ENCODE data around the gene GSS. TPM values are rescaled to one million over a fixed set of nuclear protein-coding genes. Genes with fewer than 3 reads are reported as not detected.

The GSS gene
- total RNA-seq, 2 experiments from 2014 or later: 58.7 to 59.5 TPM

DNA sequence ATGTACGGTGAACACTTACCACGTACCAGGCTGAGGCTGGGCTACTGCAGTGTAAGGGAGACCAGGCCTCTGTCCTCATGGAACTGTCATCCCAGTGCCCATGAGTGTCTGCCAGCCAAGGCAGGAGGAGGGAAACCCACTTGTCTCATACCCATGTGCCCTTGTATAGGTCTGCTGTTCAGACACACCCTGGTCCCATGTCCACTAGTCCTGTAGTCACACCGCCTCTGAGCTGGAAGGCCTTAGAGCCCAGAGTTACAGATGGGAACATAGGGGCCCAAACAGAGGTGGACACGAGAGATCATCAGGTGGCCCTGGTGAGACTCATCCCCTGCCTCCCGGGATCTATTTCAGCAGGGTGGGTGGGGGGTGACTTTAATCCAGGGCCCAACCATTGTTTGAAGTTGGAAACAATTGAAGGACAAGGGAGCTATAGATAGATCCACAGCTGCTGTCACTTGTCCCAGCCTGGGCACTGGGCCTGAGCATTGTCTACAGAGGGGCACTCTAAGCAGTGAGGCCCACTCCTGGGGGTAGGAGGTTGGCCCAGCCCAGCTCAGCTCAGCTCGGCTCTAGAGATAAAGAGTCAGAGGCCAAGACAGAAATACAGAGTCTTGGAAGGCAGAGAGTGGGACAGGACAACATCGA is 14.7 kb upstream of the GSS start:
- Mint-ChIP-seq H3K27ac (no peak overlapping the region), H3K27me3 (peaks cover 2% of the 10 kb centered on the region), H3K9me3 (ENCODE audit: low read depth) (no peaks in the 10 kb centered on the region), H3K4me1 (no peaks in the 10 kb centered on the region), H3K4me3 (no peak overlapping the region), H3K36me3 (ENCODE audit: low read depth) (no peaks in the 10 kb centered on the region)
- intact Hi-C loops (cut with DNase I, micrococcal nuclease): no loop called here
- POLR2A ChIA-PET: no interaction called here
- CTCF ChIA-PET: interaction anchor here (0.6 kb wide), 1 partner anchor 42 kb away, joined by 3 read pairs; no protein-coding TSS in a partner anchor
- no peak for DNase-seq
- no peak for ATAC-seq

DNA sequence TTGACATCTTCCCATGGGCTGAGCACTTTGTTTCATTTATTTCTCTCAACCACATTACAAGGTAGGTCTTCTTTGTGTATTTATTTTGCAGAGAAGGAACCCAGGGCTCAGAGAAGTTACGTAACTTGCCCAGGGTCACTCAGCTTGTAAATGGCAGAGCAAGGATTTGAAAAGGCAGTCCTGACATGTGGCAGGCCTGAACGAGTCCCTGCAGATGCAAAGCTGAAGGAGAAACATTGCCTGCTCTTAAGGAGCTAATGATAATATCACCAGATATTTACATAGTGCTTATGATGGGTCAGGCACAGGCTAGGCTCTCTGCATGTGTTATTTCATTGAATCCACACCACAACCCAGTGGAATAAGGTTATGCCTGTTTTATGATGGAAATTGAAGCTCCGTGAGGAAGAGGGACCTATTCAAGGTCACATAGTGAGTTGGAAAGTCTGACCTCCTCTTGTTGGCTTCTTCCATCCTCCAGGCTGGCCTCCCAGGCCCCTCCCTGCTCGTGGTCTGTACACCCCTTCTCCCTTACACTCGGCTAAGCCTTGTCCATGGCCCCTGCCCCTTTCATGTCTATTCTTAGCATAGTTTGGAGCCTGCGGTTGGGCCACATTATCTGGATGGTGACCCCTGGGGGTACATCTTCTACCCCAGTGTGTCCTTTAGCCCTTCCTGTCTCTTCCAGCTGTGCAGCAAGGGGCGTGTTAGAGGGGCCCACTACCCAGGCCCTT is 12.6 kb upstream of the GSS start:
- no peaks in the 10 kb centered on the region for H3K36me3 Mint-ChIP-seq (ENCODE audit: low read depth)
- no peak for ATAC-seq
- no peaks in the 10 kb centered on the region for H3K4me1 Mint-ChIP-seq
- intact Hi-C loops (cut with DNase I, micrococcal nuclease): no loop called here
- no peaks in the 10 kb centered on the region for H3K27me3 Mint-ChIP-seq
- H3K4me3 Mint-ChIP-seq: no peak overlapping the region
- no peak for DNase-seq
- no peaks in the 10 kb centered on the region for H3K9me3 Mint-ChIP-seq (ENCODE audit: low read depth)
- ChIA-PET POLR2A (no interaction called here), CTCF (interaction anchor here (1.2 kb wide), 1 partner anchor 93 kb away, joined by 5 read pairs; no protein-coding TSS in a partner anchor)
- H3K27ac Mint-ChIP-seq: no peak overlapping the region

DNA sequence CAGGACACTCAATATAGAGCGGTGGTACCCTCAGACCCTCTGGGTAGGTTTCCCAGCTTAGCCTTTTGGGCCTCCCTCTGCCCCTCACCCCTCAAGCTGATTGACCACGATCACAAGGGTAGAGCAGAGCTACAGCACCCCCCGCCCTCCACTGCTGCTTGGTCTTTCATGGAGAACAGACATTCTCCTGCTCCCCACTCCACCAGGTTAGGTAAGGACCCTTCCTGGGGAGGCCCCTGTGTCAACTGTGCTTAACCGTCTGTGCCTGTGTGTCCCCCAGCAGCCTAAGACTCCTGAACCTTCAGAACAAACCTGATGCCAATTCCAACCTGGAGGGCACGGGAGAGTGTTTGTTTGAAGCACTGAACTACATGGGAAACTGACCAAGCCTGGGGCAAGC is 11.8 kb upstream of the GSS start:
- Mint-ChIP-seq H3K9me3 (ENCODE audit: low read depth) (no peaks in the 10 kb centered on the region), H3K27ac (no peak overlapping the region), H3K4me3 (no peak overlapping the region), H3K4me1 (no peaks in the 10 kb centered on the region), H3K36me3 (ENCODE audit: low read depth) (no peaks in the 10 kb centered on the region), H3K27me3 (no peaks in the 10 kb centered on the region)
- DNase-seq (no peak), ATAC-seq (no peak)
- CTCF ChIA-PET: interaction anchor here (0.6 to 1.2 kb wide), 3 partner anchors 92 to 387 kb away, joined by 3 to 6 read pairs (median 5); partner anchors contain the start of gene GGT7
- intact Hi-C loops (cut with DNase I, micrococcal nuclease): no loop called here
- POLR2A ChIA-PET: no interaction called here

DNA sequence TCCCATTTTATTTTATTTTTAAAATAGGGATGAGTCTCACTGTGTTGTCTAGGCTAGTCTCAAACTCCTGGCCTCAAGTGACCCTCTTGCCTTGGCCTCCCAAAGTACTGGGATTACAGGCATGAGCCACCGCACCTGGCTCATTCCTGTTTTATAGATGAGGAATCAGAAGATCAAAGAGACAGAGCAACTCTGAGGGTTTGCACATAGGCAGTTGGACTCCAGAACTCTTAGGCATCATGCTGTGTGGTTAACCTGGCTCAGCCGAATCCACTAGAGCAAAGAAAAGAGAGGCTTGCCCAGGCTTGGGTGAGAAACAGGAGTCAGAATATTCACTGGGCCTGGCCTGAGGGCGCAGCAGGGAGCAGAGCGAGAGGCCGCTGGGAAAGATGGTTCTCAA is 9.4 kb upstream of the GSS start:
- no peaks in the 10 kb centered on the region for H3K27me3 Mint-ChIP-seq
- intact Hi-C loops (cut with DNase I, micrococcal nuclease): no loop called here
- H3K27ac Mint-ChIP-seq: no peak overlapping the region
- POLR2A ChIA-PET: no interaction called here
- H3K36me3 Mint-ChIP-seq (ENCODE audit: low read depth): no peaks in the 10 kb centered on the region
- ATAC-seq (no peak), DNase-seq (no peak)
- H3K4me1 Mint-ChIP-seq: peaks cover 4% of the 10 kb centered on the region
- no peak overlapping the region for H3K4me3 Mint-ChIP-seq
- no peaks in the 10 kb centered on the region for H3K9me3 Mint-ChIP-seq (ENCODE audit: low read depth)
- CTCF ChIA-PET: no interaction called here

DNA sequence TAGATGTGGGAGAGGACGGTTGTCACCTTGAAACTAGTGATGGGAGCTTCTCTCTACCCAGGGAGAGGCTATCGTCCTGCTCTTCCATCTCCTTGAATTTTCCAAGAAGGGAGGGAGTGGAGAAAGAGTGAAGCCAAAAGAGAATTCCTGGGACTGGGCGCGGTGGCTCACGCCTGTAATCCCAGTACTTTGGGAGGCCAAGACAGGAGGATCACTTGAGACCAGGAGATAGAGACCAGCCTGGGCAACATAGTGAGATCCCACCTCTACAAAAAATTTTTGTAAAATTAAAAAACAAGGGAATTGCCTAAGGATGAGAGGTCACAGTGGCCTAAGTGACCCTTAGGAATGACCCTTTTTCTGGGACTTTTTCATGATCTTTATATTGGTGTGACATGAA is 8.9 kb upstream of the GSS start:
- intact Hi-C loops (cut with DNase I, micrococcal nuclease): no loop called here
- no peak for DNase-seq
- H3K27me3 Mint-ChIP-seq: no peaks in the 10 kb centered on the region
- ATAC-seq: no peak
- H3K9me3 Mint-ChIP-seq (ENCODE audit: low read depth): no peaks in the 10 kb centered on the region
- no peak overlapping the region for H3K4me3 Mint-ChIP-seq
- no peaks in the 10 kb centered on the region for H3K36me3 Mint-ChIP-seq (ENCODE audit: low read depth)
- ChIA-PET POLR2A (no interaction called here), CTCF (interaction anchor here (1.1 kb wide), 1 partner anchor 91 kb away, joined by 3 read pairs; no protein-coding TSS in a partner anchor)
- no peak overlapping the region for H3K27ac Mint-ChIP-seq
- peaks cover 4% of the 10 kb centered on the region for H3K4me1 Mint-ChIP-seq

DNA sequence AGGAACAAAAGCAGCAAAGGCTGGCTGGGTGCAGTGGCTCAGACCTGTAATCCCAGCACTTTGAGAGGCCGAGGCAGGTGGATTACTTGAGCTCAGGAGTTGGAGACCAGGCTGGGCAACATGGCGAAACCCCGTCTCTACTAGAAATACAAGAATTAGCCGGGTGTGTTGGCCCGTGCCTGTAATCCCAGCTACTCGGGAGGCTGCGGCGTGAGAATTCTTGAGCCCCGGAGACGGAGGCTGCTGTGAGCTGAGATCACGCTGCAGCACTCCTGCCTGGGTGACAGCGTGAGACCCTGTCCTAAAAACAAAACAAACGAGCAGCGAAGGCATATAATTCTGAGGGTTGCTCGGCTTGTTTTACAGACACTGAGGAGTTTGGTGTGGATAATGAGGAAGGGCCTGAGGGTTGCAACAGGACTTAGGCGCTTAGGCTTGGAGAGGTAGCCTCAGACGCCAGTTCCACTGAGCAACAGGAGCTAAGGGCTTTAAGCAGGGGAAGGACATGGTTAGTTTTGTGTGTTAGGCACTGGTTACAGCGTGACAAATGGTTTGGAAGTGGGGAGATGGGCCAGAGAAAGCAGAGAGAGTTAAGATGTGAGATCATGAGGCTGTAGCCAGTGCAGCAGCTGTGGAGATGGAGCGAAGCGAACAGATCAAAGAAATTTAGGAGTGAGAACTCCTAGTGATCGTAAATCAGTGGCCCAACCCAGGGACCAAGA is 1.3 kb upstream of the GSS start:
- no peak for DNase-seq
- CTCF ChIA-PET: interaction anchor here (0.6 to 5.8 kb wide), 3 partner anchors 82 to 155 kb away, joined by 3 to 78 read pairs (median 4); partner anchors contain the start of genes ACSS2 and GGT7
- Mint-ChIP-seq H3K36me3 (ENCODE audit: low read depth) (peaks cover 10% of the 10 kb centered on the region), H3K27ac (peak overlapping the region; percentile 94), H3K4me3 (no peak overlapping the region), H3K9me3 (ENCODE audit: low read depth) (no peaks in the 10 kb centered on the region), H3K4me1 (peaks cover 20% of the 10 kb centered on the region), H3K27me3 (no peaks in the 10 kb centered on the region)
- POLR2A ChIA-PET: no interaction called here
- intact Hi-C loops (cut with DNase I, micrococcal nuclease): loop anchor here (2.0 to 5.0 kb wide), 3 partner anchors 136 to 965 kb away; partner anchors contain the start of genes RALY (in 1 of the 2) and TRPC4AP (in 1 of the 2)
- ATAC-seq: no peak

DNA sequence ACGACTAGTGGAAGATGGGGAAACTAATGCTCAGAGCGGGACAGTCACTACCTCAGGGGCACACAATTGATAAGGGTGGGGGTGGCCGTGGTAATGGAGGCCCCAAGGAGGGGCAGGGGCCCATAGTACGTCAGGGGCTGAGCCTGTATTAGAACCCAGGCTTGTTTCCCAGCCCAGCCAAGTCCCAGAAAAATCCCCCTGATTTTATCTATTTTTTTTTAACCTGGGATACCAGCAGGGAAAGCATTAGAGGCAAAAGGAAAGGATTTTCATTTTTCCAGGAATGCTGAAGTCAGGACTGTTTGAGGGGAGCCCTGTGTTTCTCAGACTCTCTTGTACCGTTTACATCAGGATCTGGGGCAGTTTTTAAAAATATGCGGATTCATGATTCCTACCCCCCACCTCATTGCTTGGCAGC is 444 bp upstream of the GSS start:
- Mint-ChIP-seq H3K4me1 (peaks cover 20% of the 10 kb centered on the region), H3K27ac (peak overlapping the region; percentile 94), H3K4me3 (peak overlapping the region; percentile 98), H3K36me3 (ENCODE audit: low read depth) (peaks cover 10% of the 10 kb centered on the region), H3K27me3 (no peaks in the 10 kb centered on the region), H3K9me3 (ENCODE audit: low read depth) (no peaks in the 10 kb centered on the region)
- no peak for ATAC-seq
- intact Hi-C loops (cut with DNase I, micrococcal nuclease): loop anchor here (2.0 to 5.0 kb wide), 3 partner anchors 137 to 964 kb away; partner anchors contain the start of genes RALY (in 1 of the 2) and TRPC4AP (in 1 of the 2)
- CTCF ChIA-PET: interaction anchor here (0.6 to 5.8 kb wide), 4 partner anchors 59 to 137 kb away, joined by 3 to 78 read pairs (median 4); partner anchors contain the start of genes ACSS2 and GGT7
- DNase-seq: no peak
- POLR2A ChIA-PET: interaction anchor here (0.6 to 1.5 kb wide), 6 partner anchors 79 to 104 kb away, joined by 3 to 4 read pairs (median 3); partner anchors contain the start of genes ACSS2 and GGT7

DNA sequence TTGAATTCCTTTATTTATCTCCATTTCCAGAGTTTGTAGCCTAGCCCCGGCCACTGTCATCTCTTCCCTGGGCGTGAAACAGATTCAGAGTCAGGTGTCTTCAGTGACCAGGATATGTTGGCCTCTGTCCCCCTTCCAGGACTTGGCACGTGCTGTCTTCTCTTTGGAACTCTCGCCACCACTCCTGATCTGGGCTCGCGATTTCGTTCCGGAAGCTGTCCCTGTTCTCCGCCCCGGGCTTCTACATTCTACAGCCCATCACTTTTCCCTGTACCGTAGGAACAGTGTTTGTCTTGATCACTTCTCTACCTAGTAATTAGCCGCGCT is 739 bp downstream of the GSS start:
- peak; percentile 22 for DNase-seq
- Mint-ChIP-seq H3K4me3 (peak overlapping the region; percentile 98), H3K36me3 (ENCODE audit: low read depth) (peaks cover 14% of the 10 kb centered on the region), H3K4me1 (peaks cover 16% of the 10 kb centered on the region), H3K27ac (peak overlapping the region; percentile 94), H3K9me3 (ENCODE audit: low read depth) (no peaks in the 10 kb centered on the region), H3K27me3 (no peaks in the 10 kb centered on the region)
- ChIA-PET POLR2A (interaction anchor here (1.5 kb wide), 1 partner anchor 82 kb away, joined by 3 read pairs; the partner anchor contains the start of gene GGT7), CTCF (interaction anchor here (0.8 to 5.8 kb wide), 3 partner anchors 80 to 135 kb away, joined by 3 to 78 read pairs (median 6); partner anchors contain the start of genes ACSS2 and GGT7)
- intact Hi-C loops (cut with DNase I, micrococcal nuclease): loop anchor here (1.0 to 5.0 kb wide), 14 partner anchors 64 to 963 kb away; partner anchors contain the start of genes ACSS2 (in 2 of the 2), EDEM2 (in 2 of the 2), AHCY (in 1 of the 2) and DYNLRB1 (in 1 of the 2)
- ATAC-seq: peak; percentile 11

DNA sequence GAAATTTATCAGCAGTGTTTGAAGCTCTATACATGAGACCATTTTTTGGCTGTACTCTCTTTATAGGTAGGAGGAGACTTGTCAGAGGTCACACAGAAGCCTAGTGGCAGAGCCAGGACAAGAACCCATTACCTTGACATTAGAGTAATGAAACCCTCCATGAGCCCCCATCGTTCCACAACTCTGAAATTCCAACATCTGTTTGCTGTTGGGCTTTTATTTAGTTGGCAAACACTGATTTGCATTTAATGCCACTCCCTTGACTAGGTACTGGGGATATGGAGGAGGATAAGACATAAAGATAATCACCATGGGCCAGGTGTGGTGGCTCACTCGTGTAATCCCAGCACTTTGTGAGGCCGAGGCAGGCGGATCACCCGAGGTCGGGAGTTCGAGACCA is 1.6 kb downstream of the GSS start:
- Mint-ChIP-seq H3K27ac (no peak overlapping the region), H3K9me3 (ENCODE audit: low read depth) (no peaks in the 10 kb centered on the region), H3K27me3 (no peaks in the 10 kb centered on the region), H3K4me3 (peak overlapping the region; percentile 18), H3K4me1 (peaks cover 16% of the 10 kb centered on the region), H3K36me3 (ENCODE audit: low read depth) (peaks cover 20% of the 10 kb centered on the region)
- DNase-seq: no peak
- CTCF ChIA-PET: interaction anchor here (0.6 kb wide), 1 partner anchor 536 kb away, joined by 3 read pairs; no protein-coding TSS in a partner anchor
- intact Hi-C loops (cut with DNase I, micrococcal nuclease): loop anchor here in 1 of 2 experiments (2.0 kb wide), 1 partner anchor 193 kb away; the partner anchor contains the start of gene EDEM2
- ATAC-seq: no peak
- POLR2A ChIA-PET: no interaction called here

DNA sequence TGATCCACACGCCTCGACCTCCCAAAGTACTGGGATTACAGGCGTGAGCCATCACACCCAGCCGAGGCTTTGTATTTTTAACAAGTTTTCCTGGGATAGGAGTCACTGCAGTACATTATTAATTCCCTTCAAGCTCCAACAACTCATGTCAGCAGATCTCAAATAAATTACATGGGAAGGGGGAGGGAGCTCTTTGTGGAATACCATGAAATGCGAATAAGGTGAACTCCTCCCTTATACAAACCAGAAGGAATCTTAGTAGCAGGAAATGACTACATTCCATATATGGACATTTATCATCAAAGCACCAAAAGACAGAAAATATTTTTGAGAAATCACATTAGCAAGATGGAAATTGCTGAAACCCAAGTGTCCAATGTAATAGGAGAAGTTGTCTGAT is 2.9 kb downstream of the GSS start:
- Mint-ChIP-seq H3K9me3 (ENCODE audit: low read depth) (no peaks in the 10 kb centered on the region), H3K27ac (no peak overlapping the region), H3K27me3 (no peaks in the 10 kb centered on the region), H3K4me1 (peaks cover 16% of the 10 kb centered on the region), H3K4me3 (no peak overlapping the region), H3K36me3 (ENCODE audit: low read depth) (peaks cover 20% of the 10 kb centered on the region)
- intact Hi-C loops (cut with DNase I, micrococcal nuclease): no loop called here
- ATAC-seq (no peak), DNase-seq (no peak)
- CTCF ChIA-PET: interaction anchor here (0.8 to 1.3 kb wide), 2 partner anchors 80 to 143 kb away, joined by 3 to 4 read pairs; partner anchors contain the start of gene GGT7
- POLR2A ChIA-PET: no interaction called here

DNA sequence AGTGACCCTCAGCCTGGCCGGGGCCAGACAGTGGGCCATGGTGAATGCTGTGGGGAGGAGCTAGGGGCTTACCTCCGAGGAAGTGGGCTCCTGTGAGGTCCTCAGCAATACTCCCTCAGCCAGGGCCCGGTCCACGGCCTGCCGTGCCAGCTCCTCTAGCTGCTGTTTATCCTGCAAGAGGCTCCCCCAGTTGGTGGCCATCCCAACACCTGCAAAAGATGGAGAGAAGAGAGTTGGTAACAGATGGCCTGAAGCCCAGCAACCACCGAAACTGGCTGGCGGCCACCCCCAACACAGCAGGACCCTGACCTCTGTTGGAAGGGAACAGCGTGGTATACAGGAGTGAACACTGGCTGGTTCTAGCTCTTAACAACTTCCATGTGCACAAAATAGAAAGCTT is 4.0 kb downstream of the GSS start:
- ChIA-PET POLR2A (no interaction called here), CTCF (interaction anchor here (1.3 kb wide), 1 partner anchor 144 kb away, joined by 4 read pairs; no protein-coding TSS in a partner anchor)
- ATAC-seq: no peak
- DNase-seq: no peak
- no peak overlapping the region for H3K4me3 Mint-ChIP-seq
- intact Hi-C loops (cut with DNase I, micrococcal nuclease): no loop called here
- peaks cover 16% of the 10 kb centered on the region for H3K4me1 Mint-ChIP-seq
- H3K9me3 Mint-ChIP-seq (ENCODE audit: low read depth): no peaks in the 10 kb centered on the region
- H3K27ac Mint-ChIP-seq: no peak overlapping the region
- H3K36me3 Mint-ChIP-seq (ENCODE audit: low read depth): peaks cover 20% of the 10 kb centered on the region
- H3K27me3 Mint-ChIP-seq: no peaks in the 10 kb centered on the region

Measured in activated CD4-positive, alpha-beta T cell treated with anti-CD3 and anti-CD28 coated beads for 36 hours (primary cell).